ENCODE data around the gene MED31.

GRCh38 chr17:6648181-6648580 is 3.2 kb downstream of the MED31 start:
- TF ChIP-seq EZH2 (IDR thresholded peaks at IDR 0.05; ENCODE audit: insufficient read depth, poor library complexity, severe bottlenecking) (no peak), EZH2phosphoT487 (IDR thresholded peaks at IDR 0.05; ENCODE audit: insufficient read depth, low read depth) (no peak)
